Neural progenitor cell (in vitro differentiated cells): ENCODE data around the gene EGFLAM. TPM values are rescaled to one million over a fixed set of nuclear protein-coding genes. Genes with fewer than 3 reads are reported as not detected.

ENCODE experiments used
- DNase-seq: peaks from one replicate; pipeline ENCODE4 v3.0.0-alpha.2; 2016; ENCODE audit warnings: low spot score
- H2AFZ ChIP-seq: fragments of 200-600 bp; sonication (generic); replicated peaks from 2 replicates; pipeline ENCODE4 v1.6.1; 2016; ENCODE audit warnings: antibody characterized with exemption
- H3F3A ChIP-seq: fragments of 200-600 bp; sonication (generic); 2 replicates; pipeline ENCODE4 v1.6.1; 2016; ENCODE audit warnings: antibody characterized with exemption, low read depth
- H3K27ac ChIP-seq: fragments of 200-600 bp; sonication (generic); 2 replicates; pipeline ENCODE4 v1.5.1; 2016; ENCODE audit warnings: mild to moderate bottlenecking
- H3K27me3 ChIP-seq: fragments of 200-600 bp; sonication (generic); 2 replicates; pipeline ENCODE4 v1.6.1; 2016; ENCODE audit warnings: mild to moderate bottlenecking, moderate library complexity
- H3K36me3 ChIP-seq: fragments of 200-600 bp; sonication (generic); 2 replicates; pipeline ENCODE4 v1.5.1; 2016
- H3K4me1 ChIP-seq: fragments of 200-600 bp; sonication (generic); 2 replicates; pipeline ENCODE4 v1.6.1; 2016; ENCODE audit warnings: mixed run types
- H3K4me2 ChIP-seq: fragments of 200-600 bp; sonication (generic); 2 replicates; pipeline ENCODE4 v1.6.1; 2016
- H3K4me3 ChIP-seq: fragments of 200-600 bp; sonication (generic); 2 replicates; pipeline ENCODE4 v1.5.1; 2016
- H3K79me2 ChIP-seq: fragments of 200-600 bp; sonication (generic); 2 replicates; pipeline ENCODE4 v1.6.1; 2016; ENCODE audit warnings: low read depth
- H3K9ac ChIP-seq: fragments of 200-600 bp; sonication (generic); 2 replicates; pipeline ENCODE4 v1.6.1; 2016
- H3K9me3 ChIP-seq: fragments of 200-600 bp; sonication (generic); 2 replicates; pipeline ENCODE4 v1.5.1; 2016; ENCODE audit warnings: low read depth
- H4K20me1 ChIP-seq: fragments of 200-600 bp; sonication (generic); 2 replicates; pipeline ENCODE4 v1.6.1; 2016; ENCODE audit warnings: low read depth
- H3K27ac Mint-ChIP-seq: 3 replicates; pipeline ENCODE4 v1.8.0; 2021; ENCODE audit warnings: mixed read lengths
- H3K27me3 Mint-ChIP-seq: 2 replicates; pipeline ENCODE4 v1.8.0; 2022; ENCODE audit warnings: low read depth, mild to moderate bottlenecking, inconsistent platforms, moderate library complexity, mixed read lengths; ENCODE audit not compliant: insufficient read depth
- H3K36me3 Mint-ChIP-seq: 3 replicates; pipeline ENCODE4 v1.8.0; 2021; ENCODE audit warnings: mixed read lengths
- H3K4me1 Mint-ChIP-seq: 3 replicates; pipeline ENCODE4 v1.8.0; 2021; ENCODE audit warnings: mixed read lengths
- H3K4me3 Mint-ChIP-seq: 3 replicates; pipeline ENCODE4 v1.8.0; 2021; ENCODE audit warnings: mild to moderate bottlenecking, moderate library complexity, mixed read lengths
- H3K9me3 Mint-ChIP-seq: 3 replicates; pipeline ENCODE4 v1.8.0; 2020; ENCODE audit warnings: mixed read lengths
- EZH2 ChIP-seq: fragments of 200-600 bp; sonication (generic); IDR thresholded peaks from 2 replicates; pipeline ENCODE4 v1.6.1; 2017; ENCODE audit warnings: antibody characterized with exemption, mild to moderate bottlenecking, moderate library complexity
- EZH2phosphoT487 ChIP-seq: fragments of 200-600 bp; sonication (generic); IDR thresholded peaks from 2 replicates; pipeline ENCODE4 v1.6.1; 2017; ENCODE audit warnings: antibody characterized with exemption
- total RNA-seq: library from RNA; depleted of rRNA; stranded (reverse); fragments of >200 nt; gene quantifications from 2 replicates; pipeline ENCODE4 v1.2.3, GENCODE V29; 2015; ENCODE audit warnings: low replicate concordance
- TF ChIP-seq, protein P1 (sequence below): fragments of 200-600 bp; sonication (generic); IDR thresholded peaks from 2 replicates; pipeline ENCODE4 v1.5.1; 2017; ENCODE audit warnings: antibody characterized with exemption, mild to moderate bottlenecking

EGFLAM gene
- total RNA-seq, 1 donor from 2014 or later: 0.69 TPM

DNA sequence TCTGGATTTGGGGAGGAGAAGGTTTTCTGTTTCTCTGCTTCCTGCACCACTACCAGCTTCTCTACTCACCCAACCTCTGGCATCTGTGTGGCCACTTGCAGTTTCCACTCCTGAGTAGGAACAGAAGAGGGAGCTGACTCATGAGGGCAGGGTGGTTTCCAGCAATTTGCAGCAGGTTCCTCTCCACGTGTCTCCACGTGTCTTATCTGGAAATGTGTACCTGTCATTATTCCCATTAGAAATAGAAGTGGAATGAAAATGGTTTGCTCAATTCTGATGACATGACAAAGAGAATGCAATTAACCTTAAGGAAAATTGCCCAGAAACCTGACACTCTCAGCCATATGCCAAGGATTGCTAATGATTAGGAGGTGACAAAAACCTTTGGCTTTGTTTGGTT is 33.0 kb downstream of the EGFLAM start:
- no peak overlapping the region for H3K27ac Mint-ChIP-seq
- DNase-seq: no peak
- H3K27ac ChIP-seq: no peak overlapping the region
- no peaks in the 10 kb centered on the region for H3K4me1 Mint-ChIP-seq
- H3K79me2 ChIP-seq: no peaks in the 10 kb centered on the region
- H3K36me3 Mint-ChIP-seq: no peaks in the 10 kb centered on the region
- H2AFZ ChIP-seq: no peak overlapping the region
- H3F3A ChIP-seq: no peaks in the 10 kb centered on the region
- no peaks in the 10 kb centered on the region for H3K9me3 ChIP-seq
- H3K36me3 ChIP-seq: no peaks in the 10 kb centered on the region
- no peak overlapping the region for H3K4me3 Mint-ChIP-seq
- H3K9me3 Mint-ChIP-seq: no peaks in the 10 kb centered on the region
- no peak overlapping the region for H3K4me2 ChIP-seq
- no peaks in the 10 kb centered on the region for H3K4me1 ChIP-seq
- H3K4me3 ChIP-seq: no peak overlapping the region
- no peak overlapping the region for H3K9ac ChIP-seq
- no peaks in the 10 kb centered on the region for H3K27me3 ChIP-seq
- no peak for TF ChIP-seq EZH2phosphoT487
- H3K27me3 Mint-ChIP-seq: no peaks in the 10 kb centered on the region
- H4K20me1 ChIP-seq: no peaks in the 10 kb centered on the region

DNA sequence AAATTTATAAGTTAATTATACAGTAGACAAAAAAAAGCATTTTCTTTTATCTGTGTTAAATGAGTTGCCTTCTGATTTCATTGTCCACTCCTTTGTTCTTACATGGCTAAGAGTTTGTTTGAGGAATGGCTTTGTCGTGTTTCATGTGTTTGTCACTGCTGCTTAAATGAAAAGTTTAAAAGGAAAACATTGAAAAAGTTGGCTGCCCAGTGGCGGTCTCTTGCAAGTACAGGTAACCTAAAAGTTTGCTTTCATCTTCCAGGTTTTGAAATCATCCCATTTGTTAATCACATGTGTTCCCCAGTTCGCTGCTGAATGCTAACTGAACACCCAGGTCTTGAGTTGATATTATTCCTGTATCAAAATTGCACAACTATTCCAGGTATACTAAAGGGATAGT is 33.9 kb downstream of the EGFLAM start:
- TF ChIP-seq EZH2phosphoT487 (no peak), EZH2 (no peak)
- TF ChIP-seq, protein P1, sequence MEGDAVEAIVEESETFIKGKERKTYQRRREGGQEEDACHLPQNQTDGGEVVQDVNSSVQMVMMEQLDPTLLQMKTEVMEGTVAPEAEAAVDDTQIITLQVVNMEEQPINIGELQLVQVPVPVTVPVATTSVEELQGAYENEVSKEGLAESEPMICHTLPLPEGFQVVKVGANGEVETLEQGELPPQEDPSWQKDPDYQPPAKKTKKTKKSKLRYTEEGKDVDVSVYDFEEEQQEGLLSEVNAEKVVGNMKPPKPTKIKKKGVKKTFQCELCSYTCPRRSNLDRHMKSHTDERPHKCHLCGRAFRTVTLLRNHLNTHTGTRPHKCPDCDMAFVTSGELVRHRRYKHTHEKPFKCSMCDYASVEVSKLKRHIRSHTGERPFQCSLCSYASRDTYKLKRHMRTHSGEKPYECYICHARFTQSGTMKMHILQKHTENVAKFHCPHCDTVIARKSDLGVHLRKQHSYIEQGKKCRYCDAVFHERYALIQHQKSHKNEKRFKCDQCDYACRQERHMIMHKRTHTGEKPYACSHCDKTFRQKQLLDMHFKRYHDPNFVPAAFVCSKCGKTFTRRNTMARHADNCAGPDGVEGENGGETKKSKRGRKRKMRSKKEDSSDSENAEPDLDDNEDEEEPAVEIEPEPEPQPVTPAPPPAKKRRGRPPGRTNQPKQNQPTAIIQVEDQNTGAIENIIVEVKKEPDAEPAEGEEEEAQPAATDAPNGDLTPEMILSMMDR: no peak
- H3K9me3 Mint-ChIP-seq: no peaks in the 10 kb centered on the region
- Histone ChIP-seq H3K9ac (no peak overlapping the region), H4K20me1 (no peaks in the 10 kb centered on the region), H2AFZ (no peak overlapping the region), H3K4me2 (no peak overlapping the region), H3K27me3 (no peaks in the 10 kb centered on the region), H3K79me2 (no peaks in the 10 kb centered on the region), H3K4me1 (no peaks in the 10 kb centered on the region), H3K4me3 (no peak overlapping the region), H3K27ac (no peak overlapping the region), H3K9me3 (no peaks in the 10 kb centered on the region), H3K36me3 (no peaks in the 10 kb centered on the region), H3F3A (no peaks in the 10 kb centered on the region)
- no peaks in the 10 kb centered on the region for H3K4me1 Mint-ChIP-seq
- H3K4me3 Mint-ChIP-seq: no peak overlapping the region
- H3K27me3 Mint-ChIP-seq: no peaks in the 10 kb centered on the region
- H3K27ac Mint-ChIP-seq: no peak overlapping the region
- no peaks in the 10 kb centered on the region for H3K36me3 Mint-ChIP-seq
- DNase-seq: no peak

DNA sequence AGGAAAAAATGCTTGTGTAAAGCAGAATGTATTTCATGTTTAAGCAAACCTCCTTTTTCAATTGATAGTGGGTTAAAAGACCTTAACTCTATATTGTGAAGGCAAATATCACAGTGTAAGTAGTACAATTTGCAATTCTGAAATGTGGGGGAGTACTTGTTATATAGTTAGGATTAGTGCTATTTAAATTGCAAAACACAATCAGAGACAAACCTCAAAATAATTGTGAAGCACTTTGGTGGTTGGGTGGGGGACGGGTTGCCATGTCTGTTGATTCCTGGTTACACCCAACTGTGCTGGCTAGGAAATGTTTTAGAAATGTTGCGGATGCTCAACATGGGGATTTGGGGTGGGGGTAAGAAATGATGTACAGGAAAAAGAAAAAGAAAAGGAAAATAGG is 37.4 kb downstream of the EGFLAM start:
- DNase-seq: no peak
- Histone ChIP-seq H3F3A (no peaks in the 10 kb centered on the region), H3K9ac (no peak overlapping the region), H3K27me3 (no peaks in the 10 kb centered on the region), H3K27ac (no peak overlapping the region), H3K79me2 (no peaks in the 10 kb centered on the region), H3K9me3 (no peaks in the 10 kb centered on the region), H3K4me1 (no peaks in the 10 kb centered on the region), H3K4me3 (no peak overlapping the region), H2AFZ (no peak overlapping the region), H3K36me3 (no peaks in the 10 kb centered on the region), H3K4me2 (no peak overlapping the region), H4K20me1 (no peaks in the 10 kb centered on the region)
- Mint-ChIP-seq H3K27me3 (no peaks in the 10 kb centered on the region), H3K4me3 (no peak overlapping the region), H3K27ac (no peak overlapping the region), H3K4me1 (no peaks in the 10 kb centered on the region), H3K9me3 (no peaks in the 10 kb centered on the region), H3K36me3 (no peaks in the 10 kb centered on the region)
- TF ChIP-seq, protein P1: no peak
- TF ChIP-seq EZH2 (no peak), EZH2phosphoT487 (no peak)

DNA sequence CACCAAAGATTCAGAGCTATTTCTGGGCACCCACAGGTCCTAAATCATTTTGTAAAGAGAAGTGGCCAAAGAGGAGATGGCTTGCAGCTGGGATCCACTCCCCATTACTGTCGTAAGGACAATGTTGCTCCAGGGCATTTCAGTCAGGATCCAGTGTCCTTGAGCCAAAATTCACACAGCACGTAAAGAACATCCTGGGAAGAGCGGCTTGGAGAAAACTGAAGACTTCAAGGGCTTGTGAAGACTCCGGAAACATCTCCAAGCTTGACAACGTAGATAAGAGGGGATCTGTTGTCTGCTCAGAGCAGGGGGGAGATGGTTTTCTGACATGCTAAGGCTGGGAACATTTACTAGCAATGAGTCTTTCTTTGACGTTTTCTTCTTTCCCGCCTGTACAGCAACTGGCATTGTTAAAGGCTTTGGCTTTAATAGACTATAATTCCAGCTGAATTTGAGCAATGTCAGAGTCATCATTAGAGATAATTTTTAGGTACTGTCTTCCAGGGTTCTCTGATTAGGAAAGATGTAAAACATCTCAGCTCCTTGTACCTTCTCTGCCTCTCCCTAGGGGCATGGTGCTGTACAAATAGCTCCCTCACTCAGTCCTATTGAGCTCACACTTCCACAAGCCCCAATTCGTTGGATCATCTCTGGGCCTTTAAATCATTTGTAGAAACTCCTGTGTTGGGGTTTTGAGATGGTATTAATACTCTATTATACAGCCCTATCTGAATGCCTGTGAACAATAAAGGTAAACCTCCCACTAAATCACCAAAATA is 39.7 kb downstream of the EGFLAM start:
- no peak overlapping the region for H3K27ac Mint-ChIP-seq
- Histone ChIP-seq H3K9ac (no peak overlapping the region), H3K27ac (no peak overlapping the region)

More for the DNA sequence above, 39.7 kb downstream of the EGFLAM start:
- no peak for DNase-seq
- Histone ChIP-seq H3K36me3 (no peaks in the 10 kb centered on the region), H3K27me3 (no peaks in the 10 kb centered on the region), H4K20me1 (no peaks in the 10 kb centered on the region), H3K4me3 (no peak overlapping the region), H3K4me2 (no peak overlapping the region), H3F3A (no peaks in the 10 kb centered on the region), H3K79me2 (no peaks in the 10 kb centered on the region), H3K9me3 (no peaks in the 10 kb centered on the region), H3K4me1 (no peaks in the 10 kb centered on the region), H2AFZ (no peak overlapping the region)
- peaks cover 4% of the 10 kb centered on the region for H3K9me3 Mint-ChIP-seq
- no peaks in the 10 kb centered on the region for H3K36me3 Mint-ChIP-seq
- TF ChIP-seq EZH2 (no peak), EZH2phosphoT487 (no peak)
- TF ChIP-seq, protein P1: no peak
- H3K4me1 Mint-ChIP-seq: no peaks in the 10 kb centered on the region
- no peaks in the 10 kb centered on the region for H3K27me3 Mint-ChIP-seq
- H3K4me3 Mint-ChIP-seq: no peak overlapping the region
